ENCODE data around the gene AACS.

AACS gene

DNA sequence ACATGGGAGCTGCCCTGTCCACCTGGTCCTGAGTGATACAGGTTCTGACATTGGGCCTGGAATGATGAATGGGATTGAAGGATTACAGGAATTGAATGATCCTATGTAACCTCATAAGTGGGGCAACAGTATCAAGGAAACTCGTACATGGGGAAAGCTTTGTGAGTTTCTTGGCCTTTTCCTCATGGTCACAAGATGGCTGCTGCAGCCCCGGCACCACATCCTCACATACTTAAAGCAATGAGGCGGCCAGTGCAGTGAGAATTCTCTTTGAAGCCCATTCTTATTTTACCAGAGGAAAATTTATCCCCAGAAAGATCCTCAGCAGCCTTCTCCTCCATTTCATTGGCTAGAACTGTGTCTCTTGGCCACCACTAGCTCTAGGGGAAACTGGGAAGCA, 91.9 kb downstream of the AACS start:
- no peak for DNase-seq (ENCODE audit: low read depth)

DNA sequence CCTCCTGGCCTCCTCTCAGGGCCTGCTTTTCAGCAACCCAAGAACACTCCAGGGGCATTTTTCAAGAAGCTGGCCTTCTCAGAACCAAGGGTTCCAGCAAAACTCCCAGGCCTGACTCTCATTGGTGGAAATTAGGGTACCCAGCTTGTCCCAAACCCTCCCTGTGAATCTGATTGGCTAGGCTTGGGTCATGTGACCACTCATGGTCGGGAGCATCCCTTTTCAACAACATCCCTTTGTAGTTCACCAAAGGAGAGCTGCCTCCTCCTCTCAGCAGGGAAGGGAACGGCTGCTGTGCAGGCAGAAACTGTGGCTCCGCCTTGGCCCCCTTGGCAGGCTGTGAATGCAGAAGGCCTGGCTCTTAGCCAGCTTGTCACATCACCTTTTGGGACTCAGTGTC, 94.5 kb downstream of the AACS start:
- DNase-seq (ENCODE audit: low read depth), result no peak

DNA sequence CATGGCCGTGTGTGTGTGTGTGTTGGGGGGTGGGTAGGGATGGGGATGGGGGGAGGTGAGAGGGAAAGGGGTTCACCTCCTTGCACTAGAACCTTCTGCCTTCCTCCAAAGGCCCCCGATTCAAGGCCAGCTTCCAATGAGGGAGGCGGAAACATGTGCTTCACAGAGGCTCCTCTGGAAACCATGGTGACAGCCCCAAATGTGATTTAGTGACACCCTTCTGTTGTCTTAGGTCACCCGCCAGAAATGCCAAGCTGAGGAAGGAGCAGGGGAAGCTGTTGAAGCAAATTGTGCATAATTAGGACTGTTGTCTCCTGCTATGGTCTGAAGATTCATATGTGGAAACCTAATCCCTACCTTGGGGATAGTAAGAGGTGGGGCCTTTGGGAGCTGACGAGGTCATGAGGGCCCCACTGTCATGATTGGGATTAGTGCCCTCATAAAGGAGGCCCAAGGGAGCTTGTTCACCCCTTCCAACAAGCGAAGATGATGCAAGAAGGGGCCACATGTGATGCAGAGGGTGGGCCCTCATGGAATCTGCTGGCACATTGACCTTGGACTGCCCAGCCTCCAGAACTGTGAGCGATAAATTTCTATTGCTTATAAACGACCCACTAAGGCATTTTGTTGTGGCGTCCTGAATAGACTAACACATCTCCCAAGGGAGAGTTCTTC, 95.2 kb downstream of the AACS start:
- no peak for DNase-seq (ENCODE audit: low read depth)

DNA sequence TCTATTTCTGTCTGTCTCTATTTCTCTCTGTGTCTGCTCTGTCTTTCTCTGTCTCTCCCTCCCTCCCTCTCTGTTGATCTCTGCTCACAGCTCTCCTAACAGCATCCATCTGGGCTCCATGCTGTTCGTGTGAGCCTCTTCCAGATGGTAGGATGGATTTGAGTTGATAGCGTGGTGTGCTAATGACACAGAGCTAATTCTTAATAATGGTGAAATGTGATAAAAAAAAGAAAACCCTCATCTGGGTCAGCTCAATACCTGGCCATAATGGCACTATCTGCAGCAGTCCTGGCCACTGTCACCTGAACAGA, 96.4 kb downstream of the AACS start:
- no peak for DNase-seq (ENCODE audit: low read depth)

DNA sequence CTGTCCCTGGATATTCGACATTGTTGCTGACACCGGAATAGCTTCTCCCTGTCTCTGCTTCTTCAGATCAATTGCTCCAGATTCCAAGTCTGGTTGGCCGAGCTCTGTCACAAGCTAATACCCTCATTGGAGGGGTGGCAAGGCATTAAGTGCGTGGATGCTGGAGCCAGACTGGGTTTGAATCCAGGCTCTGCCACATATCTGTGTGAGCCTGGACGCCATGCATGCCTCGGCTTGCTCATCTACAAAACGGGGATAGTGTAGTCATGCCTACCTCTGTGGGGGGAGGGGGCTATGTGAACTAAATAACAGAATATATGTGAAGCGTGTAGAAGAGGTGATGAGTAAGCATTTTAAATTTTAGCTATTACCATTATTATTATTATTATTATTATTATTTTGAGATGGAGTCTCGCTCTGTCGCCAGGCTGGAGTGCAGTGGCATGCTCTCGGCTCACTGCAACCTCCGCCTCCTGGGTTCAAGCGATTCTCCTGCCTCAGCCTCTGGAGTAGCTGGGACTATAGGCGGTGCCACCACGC, 97.3 kb downstream of the AACS start:
- no peak for DNase-seq (ENCODE audit: low read depth)

DNA sequence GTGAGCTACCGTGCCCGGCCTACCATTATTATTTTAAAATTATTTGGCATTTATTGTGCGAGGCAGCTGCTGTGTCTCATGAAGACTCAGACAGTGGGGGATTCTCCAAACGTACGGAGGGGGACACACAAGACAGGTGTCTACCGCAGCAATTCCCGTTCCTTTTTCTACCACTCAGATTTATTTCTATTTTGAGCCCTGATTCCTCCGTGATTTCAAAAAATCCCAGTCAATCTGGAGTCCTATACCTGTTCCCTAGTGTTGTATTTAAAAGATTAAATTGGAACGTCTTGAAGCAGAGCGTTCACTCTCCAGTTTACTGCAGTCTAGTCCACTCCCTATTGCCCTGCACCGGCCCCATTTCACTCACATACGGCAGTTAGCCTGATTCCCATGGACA, 97.9 kb downstream of the AACS start:
- DNase-seq (ENCODE audit: low read depth), result no peak

DNA sequence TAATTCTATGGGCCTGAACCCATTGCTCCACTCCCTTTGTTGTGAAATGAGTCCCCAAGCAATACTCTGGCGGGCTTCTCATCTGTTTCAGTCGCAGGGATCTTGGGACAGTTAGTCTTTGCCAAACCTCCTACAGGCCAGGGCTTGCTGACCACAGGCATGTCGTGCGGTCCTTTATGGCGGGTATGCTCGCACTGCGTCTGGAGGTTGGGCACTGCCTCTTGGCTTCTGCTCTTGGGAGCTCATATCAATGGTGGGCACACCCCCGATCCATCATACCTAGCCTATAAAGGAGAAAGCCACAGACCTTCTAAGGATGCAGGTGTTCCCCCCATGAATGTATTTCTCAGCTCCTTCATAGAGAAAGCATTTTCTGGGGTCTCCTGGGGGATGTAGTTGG, 99.3 kb downstream of the AACS start:
- DNase-seq (ENCODE audit: low read depth), result no peak

DNA sequence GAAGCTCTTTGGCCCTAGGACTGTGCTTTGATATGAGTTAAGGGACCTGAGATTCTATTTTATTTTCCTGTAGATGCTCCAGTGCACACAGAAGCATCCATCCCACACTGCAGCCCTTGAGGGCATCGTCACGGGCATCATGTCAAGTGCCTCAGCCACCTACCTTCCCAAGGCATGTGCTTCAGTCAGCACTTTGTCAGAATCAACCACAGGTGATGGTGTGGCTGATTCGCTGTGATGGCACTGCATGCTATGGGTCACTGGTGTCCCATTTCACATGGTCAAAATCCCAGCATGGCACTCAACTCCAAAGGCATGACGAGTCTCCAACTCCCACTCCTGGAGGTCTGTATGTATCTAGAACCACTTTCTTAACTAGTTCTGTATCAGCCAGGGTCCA, 100.8 kb downstream of the AACS start:
- no peak for DNase-seq (ENCODE audit: low read depth)

DNA sequence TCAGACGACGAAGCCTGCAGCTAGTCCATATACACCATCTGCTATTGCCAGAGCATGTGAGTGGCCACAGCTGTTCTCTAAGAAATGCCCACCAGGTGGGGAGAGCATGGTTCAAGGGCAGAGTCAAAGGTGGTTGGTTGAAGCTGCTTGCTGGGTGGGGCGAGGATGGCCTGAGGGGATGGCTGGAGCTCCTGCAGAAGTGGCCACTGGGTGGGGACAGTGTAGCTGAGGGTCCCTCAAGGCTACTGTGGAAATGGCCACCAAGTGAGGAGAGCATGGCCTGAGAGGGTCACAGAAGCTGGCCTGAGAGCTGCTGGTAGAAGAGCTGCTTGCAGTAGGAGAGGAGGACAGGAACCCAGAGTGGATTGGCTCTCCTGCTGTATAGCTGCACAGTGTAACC, 102.4 kb downstream of the AACS start:
- DNase-seq (ENCODE audit: low read depth), result no peak

DNA sequence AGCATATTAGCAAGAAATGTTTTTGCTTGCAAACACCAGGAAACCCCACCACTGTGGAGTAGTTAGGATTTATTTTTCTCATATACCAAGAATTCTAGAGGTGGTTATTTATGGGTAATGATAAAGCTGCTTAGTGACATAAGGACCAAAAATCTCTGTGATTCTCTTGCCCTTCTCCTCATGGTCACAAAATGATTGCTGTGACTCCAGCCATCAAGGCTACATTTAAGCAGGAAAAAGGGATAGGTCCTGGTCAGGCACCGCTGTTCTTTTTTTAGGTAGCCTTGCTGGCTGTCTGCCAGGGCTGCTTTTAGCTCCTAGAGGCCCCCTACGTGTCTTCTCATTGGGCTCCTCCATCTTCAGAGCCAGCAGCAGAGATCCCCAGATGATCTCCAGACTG, 104.2 kb downstream of the AACS start:
- no peak for DNase-seq (ENCODE audit: low read depth)

DNA sequence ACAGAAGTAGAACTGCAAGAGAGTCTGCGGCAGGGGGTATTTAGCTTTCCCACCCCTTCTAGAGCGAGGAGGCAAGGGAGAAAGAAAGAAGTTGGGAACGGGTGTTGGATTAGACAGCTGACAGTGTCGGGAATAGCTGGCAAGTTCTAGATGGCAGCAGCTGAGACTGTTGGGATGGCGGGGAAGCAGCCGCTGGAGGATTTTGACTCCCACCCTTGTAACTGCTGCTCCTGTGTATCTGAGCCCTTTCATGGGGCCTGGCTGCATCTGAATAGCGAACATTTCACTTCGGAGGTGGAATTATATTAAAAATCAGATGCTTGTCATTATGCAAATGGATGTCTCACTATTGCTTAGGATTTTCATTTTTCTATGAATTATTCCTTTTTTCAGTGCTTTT, 104.6 kb downstream of the AACS start:
- DNase-seq (ENCODE audit: low read depth), result no peak

DNA sequence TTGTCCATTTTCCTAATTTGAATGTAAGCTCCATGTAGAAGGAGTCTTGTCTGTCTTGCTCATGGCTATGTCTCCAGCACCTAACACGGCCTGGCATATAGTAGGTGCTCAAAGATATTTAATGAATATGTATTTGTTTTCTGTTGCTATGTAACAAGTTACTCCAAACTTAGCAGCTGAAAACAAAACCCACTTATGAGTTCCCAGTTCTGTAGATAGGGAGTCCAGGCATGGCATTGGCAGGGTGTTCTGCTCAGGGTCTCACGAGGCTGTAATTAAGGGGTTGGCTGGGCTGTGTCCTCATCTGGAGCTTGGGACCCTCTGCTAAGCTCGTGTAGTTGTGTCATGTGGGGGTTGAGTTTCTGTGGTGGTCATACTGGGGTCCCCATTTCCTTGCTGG, 106.0 kb downstream of the AACS start:
- no peak for DNase-seq (ENCODE audit: low read depth)

DNA sequence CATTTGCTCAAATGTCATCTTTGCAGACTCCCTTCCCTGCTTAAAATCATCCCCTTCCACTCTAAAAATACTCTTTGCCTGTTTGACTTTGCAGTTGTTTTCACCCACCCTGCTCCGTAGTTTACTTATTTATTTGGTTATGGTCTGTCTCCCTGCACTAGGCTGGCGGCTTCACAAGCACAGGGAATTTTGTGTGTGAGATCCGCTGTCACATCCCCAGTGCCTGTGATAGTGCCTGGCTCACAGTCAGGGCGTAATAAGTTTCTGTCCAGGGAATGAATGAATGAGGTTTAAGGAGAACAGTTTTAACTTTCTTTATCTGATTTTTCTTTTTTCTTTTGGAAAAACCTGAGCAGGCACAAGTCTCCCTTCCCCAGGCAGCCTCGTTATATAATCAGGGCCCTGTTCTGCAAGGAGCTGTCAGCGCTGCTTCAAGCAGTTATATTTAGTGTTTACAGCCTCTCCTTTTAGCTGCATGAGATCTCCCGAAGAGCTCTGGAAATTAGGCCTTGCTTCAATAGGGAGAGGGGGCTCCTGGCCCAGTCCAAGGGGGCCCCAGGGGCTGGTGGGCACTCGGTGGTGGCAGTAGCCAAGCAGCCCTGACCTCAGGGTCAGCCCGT, 107.1 kb downstream of the AACS start:
- no peak for DNase-seq (ENCODE audit: low read depth)

DNA sequence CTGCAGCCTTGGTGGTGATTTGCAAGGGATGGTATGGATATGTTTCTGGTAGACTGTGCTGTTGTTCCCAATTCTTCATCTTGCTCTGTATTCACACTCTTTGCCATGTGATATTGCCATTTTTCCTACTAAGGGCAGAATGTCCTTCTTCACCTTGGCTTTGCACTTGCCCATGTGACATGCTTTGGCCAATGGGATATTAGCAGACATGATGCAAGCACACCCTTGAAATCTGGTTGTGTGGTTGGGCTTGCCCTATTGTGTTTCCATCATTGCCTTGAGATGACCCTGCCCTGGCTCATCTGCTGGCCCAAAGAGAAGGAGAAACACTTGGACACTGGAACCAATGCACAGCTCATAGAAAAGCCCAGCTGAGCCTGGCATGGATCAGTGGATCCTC, 110.3 kb downstream of the AACS start:
- DNase-seq (ENCODE audit: low read depth), result no peak

DNA sequence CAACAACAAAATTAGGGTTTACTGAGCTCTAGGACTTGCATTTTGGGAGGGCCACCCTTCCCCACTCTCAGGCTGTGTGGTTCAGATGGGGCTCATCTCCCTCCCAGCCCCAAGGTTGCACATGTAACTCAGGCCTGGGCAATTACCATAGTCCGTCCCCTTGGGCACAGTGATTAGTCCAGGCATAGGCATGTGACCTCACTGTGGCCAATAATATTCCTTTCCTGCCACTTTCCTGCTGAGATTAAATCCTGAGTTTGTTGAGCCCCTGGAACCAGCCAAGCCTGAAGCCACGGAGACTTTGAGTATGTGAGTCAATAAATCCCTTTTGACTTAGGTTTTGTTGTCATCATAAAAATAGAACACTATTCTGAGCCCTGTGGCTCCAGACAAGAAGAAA, 113.0 kb downstream of the AACS start:
- DNase-seq (ENCODE audit: low read depth), result no peak

DNA sequence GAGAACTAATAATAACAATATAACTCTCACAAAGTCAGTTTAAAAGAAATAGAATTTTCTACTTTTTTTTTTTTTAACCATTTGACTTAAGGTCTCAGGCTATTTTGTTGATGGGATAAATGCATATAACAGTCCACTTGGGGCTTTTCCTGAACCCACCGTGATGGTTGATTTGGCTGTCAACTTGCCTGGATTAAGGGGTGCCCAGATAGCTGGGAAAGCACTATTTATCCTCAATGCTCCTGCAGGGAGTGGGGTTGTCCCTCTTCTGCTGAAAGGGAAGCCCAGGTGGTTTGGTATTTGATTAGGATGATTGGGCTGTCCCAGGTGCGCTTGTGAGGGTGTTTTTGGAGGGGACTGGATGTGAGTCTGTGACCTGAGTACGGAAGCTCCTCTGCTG, 114.9 kb downstream of the AACS start:
- DNase-seq (ENCODE audit: low read depth), result no peak

DNA sequence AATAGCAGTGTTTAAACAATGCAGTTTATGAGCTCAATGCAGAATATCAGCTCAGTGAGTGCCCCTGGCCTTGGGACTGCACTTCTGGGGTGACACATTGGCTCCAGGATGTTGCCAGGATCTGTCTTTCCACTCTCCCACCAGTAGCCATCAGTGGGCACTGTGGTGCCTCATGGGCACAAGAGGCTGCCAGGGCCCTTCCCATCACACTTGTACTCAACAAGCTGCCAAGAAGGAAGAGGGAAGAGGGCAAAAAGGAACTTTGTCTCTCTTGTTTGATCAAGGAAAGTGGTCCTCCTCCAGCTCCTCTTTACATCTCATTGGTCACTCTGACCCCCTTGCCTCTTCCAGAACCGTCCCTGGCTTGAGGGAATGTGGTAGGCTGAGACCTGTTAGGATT, 115.9 kb downstream of the AACS start:
- no peak for DNase-seq (ENCODE audit: low read depth)

DNA sequence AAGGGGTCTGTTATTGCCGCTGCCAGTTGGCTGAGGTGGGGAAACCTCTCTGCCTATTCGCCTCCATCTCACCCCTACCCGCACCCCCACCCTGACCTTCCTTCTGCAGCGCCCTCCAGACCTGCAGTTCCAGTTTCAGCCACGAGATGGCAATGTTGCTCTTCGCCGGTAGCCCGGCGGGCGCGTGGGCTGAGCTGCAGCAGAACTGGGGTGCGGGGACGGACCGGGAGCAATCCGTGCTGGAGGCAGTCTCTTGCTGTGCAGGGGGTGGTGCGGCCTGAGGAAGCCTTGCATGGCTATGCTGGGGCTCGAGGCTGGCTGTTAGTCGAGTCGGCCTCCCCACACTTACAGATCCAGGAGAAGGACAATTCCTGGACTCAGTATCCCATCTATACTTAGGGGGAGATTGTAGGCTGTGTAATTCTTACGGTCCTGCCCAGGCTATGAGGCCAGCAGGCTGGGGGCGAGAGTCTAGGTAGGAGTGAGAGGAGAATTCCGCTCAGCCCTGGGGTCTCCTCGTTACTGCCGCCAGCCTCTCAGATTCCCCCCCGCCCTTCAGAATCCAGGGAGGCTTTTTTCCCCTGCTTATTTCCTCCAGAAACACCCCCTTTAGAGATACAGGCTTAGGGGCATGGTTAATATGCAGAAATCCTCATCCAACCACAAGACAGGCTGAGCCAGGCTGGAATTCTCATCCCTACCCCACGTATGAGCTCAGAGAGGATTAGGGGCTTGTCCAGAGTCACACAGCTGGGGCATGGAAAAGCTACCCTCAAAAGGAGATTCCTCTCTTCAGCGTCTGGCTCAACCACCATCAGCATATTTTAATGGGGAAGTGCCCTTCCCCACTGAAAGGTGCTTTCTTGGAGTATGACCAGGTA, 118.2 kb downstream of the AACS start:
- peak; percentile 65 for DNase-seq (ENCODE audit: low read depth)

DNA sequence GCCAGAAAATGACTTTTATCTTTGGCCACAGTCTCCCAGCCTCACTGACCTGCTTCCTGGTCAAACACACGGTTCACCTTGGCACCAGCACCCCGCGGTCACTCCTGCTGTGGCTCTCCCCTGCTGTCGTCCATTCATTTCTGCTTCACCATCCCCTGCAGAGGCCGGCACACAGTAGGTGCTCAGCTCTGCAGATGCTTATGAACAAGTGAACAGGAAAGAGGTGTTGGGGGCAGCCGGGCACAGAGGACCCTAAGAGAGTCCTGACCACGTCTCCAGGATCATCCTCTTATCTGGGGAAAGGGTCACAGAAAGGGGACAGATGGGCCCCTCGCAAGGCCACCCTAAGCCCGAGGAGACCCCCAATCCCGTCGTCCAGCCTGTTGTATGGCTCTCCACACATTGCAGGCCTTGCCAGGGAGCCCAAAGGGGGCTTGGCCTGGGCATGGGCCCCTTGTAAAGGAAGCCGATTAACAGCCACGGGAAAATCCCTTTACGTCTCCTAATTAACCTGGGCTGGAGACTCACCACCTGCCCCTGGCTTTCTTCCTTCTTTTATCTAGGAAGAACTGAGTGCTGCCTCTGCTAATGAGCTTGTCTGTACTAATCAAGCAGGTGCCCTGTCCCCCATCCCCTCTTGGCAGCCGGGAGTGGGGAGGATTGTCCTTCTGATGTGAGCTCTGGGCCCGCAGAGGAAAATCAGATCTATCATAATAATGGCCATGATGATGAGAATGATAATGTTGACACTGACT, 119.2 kb downstream of the AACS start:
- DNase-seq (ENCODE audit: low read depth), result no peak

DNA sequence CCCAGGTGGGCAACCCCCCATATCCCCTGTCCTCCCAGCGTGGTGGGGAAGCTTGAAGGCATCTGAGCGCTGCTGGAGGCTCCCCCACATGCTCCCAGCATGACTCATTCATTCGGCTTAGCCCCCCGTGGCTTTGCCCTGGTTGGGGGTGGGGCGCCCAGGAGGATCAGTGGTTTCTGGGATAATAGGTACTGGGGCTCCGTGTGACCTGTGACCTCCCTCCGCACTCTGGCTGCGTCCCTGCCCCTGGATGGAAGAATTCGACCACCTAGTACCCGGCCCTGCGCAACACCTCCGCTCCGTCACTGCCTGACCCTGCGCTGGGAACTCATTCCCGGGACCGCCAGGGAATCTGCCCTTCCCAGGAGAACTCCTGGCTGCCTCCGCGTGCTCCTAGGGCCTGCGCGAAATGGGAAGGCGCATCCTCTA, 120.1 kb downstream of the AACS start:
- DNase-seq (ENCODE audit: low read depth), result no peak

DNA sequence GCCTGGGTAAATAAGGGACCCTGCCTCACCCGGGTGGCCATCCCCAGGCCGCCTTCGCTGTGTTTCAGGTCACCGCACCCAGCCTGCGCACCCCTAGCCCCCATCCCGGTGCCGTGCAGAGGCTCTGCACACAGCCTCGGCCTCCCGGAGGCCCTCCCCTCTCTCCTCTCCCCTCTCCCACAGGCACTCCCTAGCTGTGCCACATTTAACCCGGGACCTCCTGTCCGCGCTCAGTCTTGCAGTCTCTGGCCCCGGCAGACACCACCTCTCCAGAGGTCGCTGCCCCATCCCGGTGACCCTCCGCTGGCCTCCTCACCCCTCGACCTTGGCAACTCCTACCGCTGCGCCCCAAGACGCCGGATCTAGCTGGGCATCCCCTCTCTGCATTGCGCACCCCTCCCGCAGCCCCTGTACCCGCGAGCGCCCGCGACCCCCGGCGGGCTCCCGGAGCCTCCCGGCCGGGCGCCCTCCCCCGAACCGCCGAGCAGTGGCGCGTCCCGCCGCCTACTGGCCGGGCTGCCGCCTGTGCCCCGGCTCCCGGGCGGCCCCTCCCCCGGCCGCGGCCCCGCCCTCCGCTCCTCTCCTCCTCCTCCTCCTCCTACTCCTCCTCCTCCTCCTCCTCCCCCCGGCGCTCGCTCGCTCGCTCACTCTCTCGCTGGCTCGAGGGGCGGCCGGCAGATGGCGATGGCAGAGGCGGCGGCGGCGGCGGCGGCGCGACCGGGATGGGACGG, 120.7 kb downstream of the AACS start, which contains the start of gene TMEM132B:
Gene TMEM132B, plus strand, starts transcription at position 647 of the 731 bp plus-strand sequence.
- no peak for DNase-seq (ENCODE audit: low read depth)
